GM21367 (cell line): Measurements from ENCODE around the gene MED10.
"Not testable (repeated sequence)": the region's sequence is repeated elsewhere in the genome, so short reads cannot be mapped to it uniquely, and the experiment has no call there.

Experiments
- ATAC-seq: cut with Tn5 transposase; IDR thresholded peaks from one replicate; pipeline ENCODE4 v1.9.1; 2021; ENCODE audit not compliant: unreplicated experiment

The MED10 gene

GRCh38 chr5:6376974-6377520 is 1.3 kb downstream of the MED10 start:
- no peak for ATAC-seq

GRCh38 chr5:6373081-6373846 is 5.1 kb downstream of the MED10 start:
- no peak for ATAC-seq

- ATAC-seq, result no peak
Measured at GRCh38 chr5:6372251-6373080, 5.9 kb downstream of the MED10 start.

- no peak for ATAC-seq
Measured at GRCh38 chr5:6371079-6371810, 7.1 kb downstream of the MED10 start.

DNA sequence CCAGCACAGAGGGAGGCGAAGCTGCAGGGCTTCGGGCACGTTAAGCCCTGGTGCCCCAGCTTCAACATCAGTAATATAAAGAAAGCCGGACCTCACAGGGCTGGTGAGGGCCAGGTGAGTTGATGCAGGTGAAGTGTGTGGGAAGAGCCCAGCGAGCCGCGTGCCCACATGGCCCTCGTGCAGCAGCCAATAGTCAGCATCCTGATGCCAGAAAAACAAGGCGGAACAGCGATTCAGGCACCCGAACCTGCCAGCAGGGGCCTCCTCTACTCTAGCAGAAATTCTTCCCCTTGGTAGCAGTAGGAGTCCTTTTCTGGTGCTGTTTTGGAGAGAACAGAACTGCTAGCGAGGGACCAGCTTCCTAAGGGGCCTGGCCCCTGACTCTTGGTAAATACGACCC is 7.8 kb downstream of the MED10 start:
- ATAC-seq, result no peak

DNA sequence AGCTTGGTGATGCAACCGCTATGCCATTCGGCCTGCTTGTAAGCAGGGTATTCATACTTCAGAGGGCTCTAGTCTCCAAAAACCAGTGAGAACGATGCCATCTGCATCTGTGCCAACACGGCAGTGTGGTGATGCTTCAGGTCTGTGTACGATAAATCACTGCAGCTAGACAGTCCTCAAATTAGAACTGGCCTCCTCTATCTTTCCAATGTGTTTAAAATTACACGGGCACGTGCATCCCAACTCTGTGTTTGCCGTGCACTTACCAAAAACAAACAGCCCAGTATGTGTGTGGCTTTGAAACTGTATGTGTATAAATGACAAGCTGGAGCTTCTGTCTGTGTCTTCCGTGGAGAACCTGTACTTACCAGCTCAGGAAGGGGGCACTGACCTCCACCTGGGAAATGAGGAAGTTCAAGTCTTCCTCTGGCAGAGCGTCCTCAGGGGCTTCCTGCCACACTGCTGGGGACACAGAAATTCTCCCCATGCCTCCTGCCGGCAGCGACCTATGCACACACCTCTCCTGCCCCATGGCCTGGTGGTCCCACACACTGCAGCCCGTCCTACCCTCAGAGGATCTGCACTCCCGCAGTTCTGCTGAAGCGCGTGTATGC is 12.3 kb downstream of the MED10 start:
- no peak for ATAC-seq

DNA sequence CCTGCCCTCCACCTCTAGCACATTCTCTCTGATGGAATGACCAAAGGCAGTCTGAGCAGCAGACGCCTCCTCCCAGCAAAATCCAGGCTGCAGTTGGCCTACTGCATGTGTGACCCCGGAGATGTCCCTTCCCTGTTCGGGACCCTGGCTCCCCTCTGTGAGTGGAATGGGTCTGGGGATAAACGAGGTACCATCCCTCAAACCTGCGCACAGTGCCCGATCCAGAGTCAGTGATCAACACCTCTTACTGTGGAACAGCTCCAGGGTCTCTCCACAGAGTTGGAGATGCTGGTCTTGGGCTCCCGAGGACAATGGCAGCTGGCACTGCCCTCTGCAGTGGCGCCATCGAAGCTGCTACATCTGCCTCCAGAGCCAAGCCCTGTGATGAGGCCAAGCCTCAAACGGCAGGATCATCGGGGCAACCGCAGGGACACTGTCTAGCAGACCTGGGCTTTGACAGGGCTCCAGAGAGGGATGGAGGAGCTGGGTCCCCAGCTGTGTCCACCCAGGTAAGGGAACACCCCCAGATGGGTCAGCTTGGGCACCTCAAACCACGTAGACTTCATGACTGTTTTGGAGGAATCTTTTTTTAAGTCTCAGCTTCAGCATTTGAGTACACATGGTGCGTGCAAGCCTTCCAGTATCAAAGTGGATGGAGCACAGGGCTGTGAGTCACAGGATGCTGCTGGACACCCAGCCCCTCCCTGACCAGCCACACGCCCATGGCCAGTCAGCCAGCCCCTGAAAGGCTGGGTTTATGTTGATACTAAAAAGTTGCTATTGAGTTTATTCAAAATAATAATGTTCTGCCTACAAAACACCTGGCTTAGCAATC is 13.0 kb downstream of the MED10 start:
- no peak for ATAC-seq

DNA sequence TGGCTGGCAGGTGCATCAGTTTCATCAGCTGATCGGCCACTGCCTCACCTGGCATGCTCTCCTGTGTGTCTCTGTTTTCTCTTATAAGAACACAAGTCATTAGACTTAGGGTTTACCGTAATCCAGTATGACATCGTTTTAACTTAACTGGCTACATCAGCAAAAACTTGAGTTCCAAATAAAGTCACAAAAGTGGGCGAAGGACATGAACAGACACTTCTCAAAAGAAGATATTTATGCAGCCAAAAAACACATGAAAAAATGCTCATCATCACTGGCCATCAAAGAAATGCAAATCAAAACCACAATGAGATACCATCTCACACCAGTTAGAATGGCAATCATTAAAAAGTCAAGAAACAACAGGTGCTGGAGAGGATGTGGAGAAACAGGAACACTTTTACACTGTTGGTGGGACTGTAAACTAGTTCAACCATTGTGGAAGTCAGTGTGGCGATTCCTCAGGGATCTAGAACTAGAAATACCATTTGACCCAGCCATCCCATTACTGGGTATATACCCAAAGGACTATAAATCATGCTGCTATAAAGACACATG is 14.8 kb downstream of the MED10 start:
- ATAC-seq, result not testable (repeated sequence)

DNA sequence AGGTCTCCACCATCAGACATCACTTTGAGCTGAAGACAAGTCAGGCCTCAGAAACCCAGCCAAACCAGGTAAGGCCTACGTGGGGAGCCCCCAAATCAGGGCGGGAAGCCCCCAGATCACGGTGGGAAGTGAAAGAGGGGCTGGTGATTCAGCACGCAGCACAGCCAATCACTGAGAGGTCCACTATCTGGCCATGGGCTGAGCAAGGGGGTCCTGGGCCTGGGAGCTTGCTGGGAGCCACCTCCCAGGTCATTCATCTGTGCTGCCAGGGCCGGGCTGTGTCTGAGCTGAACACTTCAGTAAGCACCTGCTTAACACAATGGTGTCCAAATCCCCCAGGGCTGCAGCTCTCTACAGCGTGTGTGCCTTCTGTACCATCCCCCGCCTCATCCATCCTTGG is 15.5 kb downstream of the MED10 start:
- ATAC-seq, result no peak

- no peak for ATAC-seq
Measured at GRCh38 chr5:6361101-6361500, 17.2 kb downstream of the MED10 start.

- no peak for ATAC-seq
Measured at GRCh38 chr5:6360323-6361072, 17.8 kb downstream of the MED10 start.

- no peak for ATAC-seq
Measured at GRCh38 chr5:6359555-6360322, 18.6 kb downstream of the MED10 start.

DNA sequence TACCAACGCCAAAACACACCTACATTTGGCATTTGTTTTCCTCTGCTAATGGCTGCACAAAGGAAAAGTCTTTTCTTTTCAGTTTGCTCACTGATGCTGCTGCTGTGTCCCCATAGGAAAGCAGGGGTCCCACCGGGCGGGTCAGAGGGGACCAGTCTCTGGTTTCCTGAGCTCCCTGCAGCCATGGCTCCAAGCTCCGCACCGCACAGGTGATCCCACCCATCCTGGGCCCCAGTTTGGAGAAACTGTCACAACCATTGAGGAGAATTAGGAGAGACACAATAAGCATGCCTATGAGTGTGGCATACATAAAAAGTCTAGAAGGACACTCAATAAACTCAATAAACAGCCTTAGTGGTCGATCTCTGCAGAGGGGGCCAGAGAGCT is 19.9 kb downstream of the MED10 start:
- ATAC-seq, result no peak

GRCh38 chr5:6357817-6358433 is 20.4 kb downstream of the MED10 start:
- not testable (repeated sequence) for ATAC-seq

DNA sequence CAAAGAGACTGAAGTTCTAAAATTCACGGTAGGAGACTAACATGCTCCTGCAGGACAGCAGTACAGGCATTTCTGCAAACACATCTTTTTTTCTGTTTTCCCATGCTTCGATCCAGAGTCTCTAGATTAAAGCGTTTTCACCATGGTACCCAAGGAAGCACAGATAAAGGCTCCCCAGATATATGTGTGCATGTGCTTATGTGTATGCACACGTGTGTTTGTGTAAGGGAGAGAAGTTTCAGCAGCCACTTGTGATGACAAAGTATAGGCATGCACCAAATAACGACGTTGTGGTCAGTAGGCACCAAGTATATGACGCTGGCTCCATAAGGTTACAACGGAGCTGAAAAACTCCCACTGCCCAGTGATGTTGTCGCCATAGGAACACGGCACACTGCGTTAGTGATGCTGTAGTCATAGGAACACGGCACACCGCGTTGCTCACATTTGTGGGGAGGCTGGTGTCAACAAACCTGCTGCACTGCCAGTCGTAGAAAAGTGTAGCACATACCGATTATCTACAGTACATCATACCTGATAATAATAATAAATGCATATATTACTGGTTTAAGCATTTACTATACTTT is 21.7 kb downstream of the MED10 start:
- no peak for ATAC-seq

- ATAC-seq, result no peak
Measured at GRCh38 chr5:6355294-6355693, 23.1 kb downstream of the MED10 start.

- ATAC-seq, result no peak
Measured at GRCh38 chr5:6354848-6355247, 23.5 kb downstream of the MED10 start.
